WTC11 (cell line): ENCODE results near the gene P3H2. TPM values are rescaled to one million over a fixed set of nuclear protein-coding genes. Genes with fewer than 3 reads are reported as not detected.

Experiments
- ATAC-seq: fragments of 200-7000 bp; cut with Tn5 transposase; 2 replicates; pipeline ENCODE4 v1.10.0; 2021; ENCODE audit warnings: mild to moderate bottlenecking, moderate library complexity
- CTCF ChIA-PET: fragments of 300-600 bp; sonication (Branson Sonifier 250); formaldehyde crosslinking; loops from one replicate; lab custom pipeline; 2021; ENCODE audit warnings: antibody characterized with exemption; lab: Charles Lee
- POLR2A ChIA-PET: fragments of 350-600 bp; sonication (Branson Sonifier 250); formaldehyde crosslinking; loops from one replicate; lab custom pipeline; 2021; ENCODE audit warnings: antibody characterized with exemption; lab: Charles Lee
- DNase-seq: peaks from one replicate; pipeline ENCODE4 v3.0.0; 2021; ENCODE audit warnings: low spot score
- H3K27ac Mint-ChIP-seq: 2 replicates; pipeline ENCODE4 v1.8.0; 2021; ENCODE audit warnings: mixed read lengths
- H3K27me3 Mint-ChIP-seq: 2 replicates; pipeline ENCODE4 v1.8.0; 2021; ENCODE audit warnings: low read depth, mild to moderate bottlenecking, moderate library complexity, mixed read lengths
- H3K36me3 Mint-ChIP-seq: 2 replicates; pipeline ENCODE4 v1.8.0; 2021; ENCODE audit warnings: mixed read lengths
- H3K4me1 Mint-ChIP-seq: 2 replicates; pipeline ENCODE4 v1.8.0; 2022; ENCODE audit warnings: mixed read lengths
- H3K4me3 Mint-ChIP-seq: 2 replicates; pipeline ENCODE4 v1.8.0; 2021; ENCODE audit warnings: mild to moderate bottlenecking, moderate library complexity, mixed read lengths
- H3K9me3 Mint-ChIP-seq: 2 replicates; pipeline ENCODE4 v1.8.0; 2021; ENCODE audit warnings: mixed read lengths
- ELF4 ChIP-seq: sonication (generic); formaldehyde crosslinking; IDR thresholded peaks from 2 replicates; pipeline ENCODE4 v1.8.1; 2022; ENCODE audit warnings: low read depth, mild to moderate bottlenecking, moderate library complexity, missing genetic modification reagents
- FOXJ3 ChIP-seq: sonication (generic); formaldehyde crosslinking; IDR thresholded peaks from 2 replicates; pipeline ENCODE4 v1.9.0; 2021; ENCODE audit warnings: missing genetic modification reagents, mild to moderate bottlenecking, borderline replicate concordance
- GRHL2 ChIP-seq: fragments of 250-450 bp; sonication (Bioruptor Pico); IDR thresholded peaks from 2 replicates; pipeline ENCODE4 v1.8.0; 2022; ENCODE audit warnings: mild to moderate bottlenecking, moderate library complexity; ENCODE audit not compliant: insufficient replicate concordance, severe bottlenecking
- GTF2I ChIP-seq: fragments of 250-450 bp; sonication (Bioruptor Pico); conservative IDR thresholded peaks from 2 replicates; pipeline ENCODE4 v1.4.0; 2021; ENCODE audit warnings: mild to moderate bottlenecking
- NFATC4 ChIP-seq: fragments of 250-450 bp; sonication (Bioruptor Pico); IDR thresholded peaks from 2 replicates; pipeline ENCODE4 v1.9.0; 2021; ENCODE audit warnings: mild to moderate bottlenecking
- NR2C2 ChIP-seq: sonication (generic); formaldehyde crosslinking; IDR thresholded peaks from 2 replicates; pipeline ENCODE4 v1.8.0; 2022; ENCODE audit warnings: mild to moderate bottlenecking, missing genetic modification reagents
- RELA ChIP-seq: sonication (generic); formaldehyde crosslinking; IDR thresholded peaks from 2 replicates; pipeline ENCODE4 v1.8.1; 2022; ENCODE audit warnings: missing genetic modification reagents, mild to moderate bottlenecking, borderline replicate concordance
- TCF7 ChIP-seq: sonication (generic); formaldehyde crosslinking; IDR thresholded peaks from 2 replicates; pipeline ENCODE4 v1.8.0; 2022; ENCODE audit warnings: mild to moderate bottlenecking, low read depth, missing genetic modification reagents, moderate library complexity
- TP53 ChIP-seq: sonication (generic); formaldehyde crosslinking; IDR thresholded peaks from 2 replicates; pipeline ENCODE4 v1.8.1; 2023; ENCODE audit warnings: mild to moderate bottlenecking, missing genetic modification reagents
- ZNF219 ChIP-seq: sonication (generic); formaldehyde crosslinking; IDR thresholded peaks from 2 replicates; pipeline ENCODE4 v1.8.0; 2023; ENCODE audit warnings: missing genetic modification reagents, mild to moderate bottlenecking, borderline replicate concordance
- ZNF263 ChIP-seq: sonication (generic); formaldehyde crosslinking; IDR thresholded peaks from 2 replicates; pipeline ENCODE4 v1.8.1; 2022; ENCODE audit warnings: low read depth, mild to moderate bottlenecking, moderate library complexity, missing genetic modification reagents
- ZNF317 ChIP-seq: sonication (generic); formaldehyde crosslinking; IDR thresholded peaks from 2 replicates; pipeline ENCODE4 v1.8.1; 2023; ENCODE audit warnings: low read depth, mild to moderate bottlenecking, moderate library complexity, missing genetic modification reagents, borderline replicate concordance
- ZNF423 ChIP-seq: fragments of 250-450 bp; sonication (Bioruptor Pico); IDR thresholded peaks from 2 replicates; pipeline ENCODE4 v2.1.2; 2022; ENCODE audit warnings: mild to moderate bottlenecking, moderate library complexity
- total RNA-seq: library from RNA; stranded (reverse); gene quantifications from 3 replicates; pipeline ENCODE4 v1.2.3, GENCODE V29; 2021
- TF ChIP-seq, protein P1 (sequence below): sonication (generic); formaldehyde crosslinking; IDR thresholded peaks from 2 replicates; pipeline ENCODE4 v1.8.1; 2022; ENCODE audit warnings: low read depth, mild to moderate bottlenecking, moderate library complexity, missing genetic modification reagents, borderline replicate concordance
- TF ChIP-seq, protein P2 (sequence below): sonication (generic); formaldehyde crosslinking; IDR thresholded peaks from 2 replicates; pipeline ENCODE4 v1.8.0; 2022; ENCODE audit warnings: mild to moderate bottlenecking, missing genetic modification reagents
- TF ChIP-seq, protein P3 (sequence below): sonication (generic); formaldehyde crosslinking; IDR thresholded peaks from 2 replicates; pipeline ENCODE4 v1.8.1; 2023; ENCODE audit warnings: mild to moderate bottlenecking, missing genetic modification reagents
- TF ChIP-seq, protein P4 (sequence below): fragments of 250-450 bp; sonication (Bioruptor Pico); IDR thresholded peaks from 2 replicates; pipeline ENCODE4 v1.9.0; 2021; ENCODE audit warnings: mild to moderate bottlenecking

The P3H2 gene
- total RNA-seq, 1 experiment from 2014 or later = 29.4 TPM

DNA sequence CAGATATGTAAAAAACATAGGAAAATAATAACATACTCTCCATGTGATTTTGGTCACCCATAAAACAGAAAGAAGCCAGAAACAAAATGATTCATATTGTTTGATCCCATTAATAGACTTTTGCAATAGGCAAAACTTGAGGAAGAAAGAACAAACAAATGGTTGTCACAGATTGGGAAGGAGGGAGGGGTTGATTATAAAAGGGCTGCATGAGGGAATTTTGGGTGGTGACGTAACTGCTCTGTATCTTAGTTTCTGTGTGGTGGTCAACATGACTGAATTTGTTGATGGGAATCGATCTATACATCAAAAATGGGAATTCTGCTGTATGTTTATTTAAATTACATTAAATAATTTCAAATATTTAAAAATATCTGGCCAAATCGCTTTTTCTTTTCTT is 86.3 kb downstream of the P3H2 start:
- H3K27me3 Mint-ChIP-seq = no peaks in the 10 kb centered on the region
- peaks cover 61% of the 10 kb centered on the region for H3K4me1 Mint-ChIP-seq
- TF ChIP-seq TP53 (CRISPR knock-in tag) (no peak), ZNF263 (CRISPR knock-in tag) (no peak), NFATC4 (CRISPR knock-in tag) (no peak), FOXJ3 (no peak)
- no peak for ATAC-seq
- H3K36me3 Mint-ChIP-seq = no peaks in the 10 kb centered on the region
- H3K27ac Mint-ChIP-seq = no peak overlapping the region
- POLR2A ChIA-PET = no interaction called here
- peaks cover 4% of the 10 kb centered on the region; the same call in 1 of the 2 replicates for H3K9me3 Mint-ChIP-seq
- CTCF ChIA-PET = interaction anchor here (2.3 kb wide), 1 partner anchor 86 kb away, joined by 23 read pairs; the partner anchor contains the start of gene P3H2
- no peak for DNase-seq
- no peak overlapping the region for H3K4me3 Mint-ChIP-seq

DNA sequence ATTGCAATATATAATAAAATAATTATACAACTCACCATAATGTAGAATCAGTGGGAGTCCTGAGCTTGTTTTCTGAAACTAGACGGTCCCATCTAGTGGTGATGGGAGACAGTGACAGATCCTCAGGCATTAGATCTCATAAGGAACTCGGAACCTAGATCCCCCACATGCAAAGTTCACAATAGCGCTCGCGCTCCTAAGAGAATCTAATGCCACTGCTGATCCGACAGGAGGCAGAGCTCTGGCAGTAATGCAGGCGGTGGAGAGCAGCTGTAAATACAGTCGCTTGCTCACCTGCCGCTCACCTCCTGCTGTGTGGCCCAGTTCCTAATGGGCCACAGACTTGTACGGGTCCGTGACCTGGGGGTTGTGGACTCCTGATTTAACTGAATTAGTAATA is 87.8 kb downstream of the P3H2 start:
- ChIA-PET POLR2A (no interaction called here), CTCF (interaction anchor here (0.6 to 2.3 kb wide), 19 partner anchors 12 to 391 kb away, joined by 3 to 23 read pairs (median 4); partner anchors contain the start of genes CLDN1 and P3H2)
- Mint-ChIP-seq H3K27ac (peak overlapping the region; percentile 32; the same call in 1 of the 2 replicates), H3K9me3 (peaks cover 4% of the 10 kb centered on the region; the same call in 1 of the 2 replicates), H3K4me3 (no peak overlapping the region), H3K27me3 (no peaks in the 10 kb centered on the region), H3K36me3 (no peaks in the 10 kb centered on the region), H3K4me1 (peaks cover 58% of the 10 kb centered on the region)
- DNase-seq = peak; percentile 67
- ATAC-seq = peak; percentile 98
- no peak for TF ChIP-seq NR2C2 (CRISPR knock-in tag)
- peak; percentile 70; the same call in 1 of the 2 replicates for TF ChIP-seq ZNF423 (CRISPR knock-in tag)

DNA sequence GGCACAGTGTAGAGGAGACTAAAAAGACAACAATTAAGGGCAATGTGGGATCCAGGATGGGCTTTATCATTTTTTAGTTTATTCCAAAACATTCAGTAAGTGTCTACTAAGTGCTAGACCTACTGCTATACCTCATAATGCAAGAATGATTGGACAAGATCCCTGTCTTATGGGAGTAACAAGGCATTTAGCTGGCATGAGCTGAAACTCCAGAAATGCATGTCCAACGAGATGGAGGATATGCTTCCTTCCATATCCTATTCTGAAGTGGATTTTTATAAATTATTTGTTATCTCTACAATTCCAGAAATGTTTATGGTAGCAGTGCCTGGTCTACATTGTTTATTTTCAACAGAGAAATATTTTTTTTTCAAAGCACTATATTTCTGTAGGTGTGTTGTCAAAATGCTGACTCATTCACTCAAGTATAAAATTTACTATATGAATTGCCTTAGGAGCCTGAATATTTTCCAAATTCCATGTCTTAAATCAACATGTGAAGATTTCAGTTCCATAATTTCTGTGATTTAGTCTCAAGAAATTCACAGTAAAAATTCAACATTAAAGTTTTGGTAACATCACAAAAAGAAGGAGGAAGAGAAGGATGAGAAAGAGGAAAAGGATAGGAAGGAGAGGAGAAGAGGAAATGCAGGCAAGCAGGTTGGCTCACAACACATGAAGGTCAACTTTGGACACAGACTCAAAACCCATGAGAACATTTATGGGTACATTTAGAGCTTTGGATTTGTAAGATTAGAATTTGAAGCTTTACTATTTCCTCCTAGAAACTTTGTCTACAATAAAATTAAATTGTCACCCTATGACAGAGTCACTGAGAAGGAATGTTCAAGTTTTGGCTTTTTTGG is 88.6 kb downstream of the P3H2 start:
- TF ChIP-seq, protein P1, sequence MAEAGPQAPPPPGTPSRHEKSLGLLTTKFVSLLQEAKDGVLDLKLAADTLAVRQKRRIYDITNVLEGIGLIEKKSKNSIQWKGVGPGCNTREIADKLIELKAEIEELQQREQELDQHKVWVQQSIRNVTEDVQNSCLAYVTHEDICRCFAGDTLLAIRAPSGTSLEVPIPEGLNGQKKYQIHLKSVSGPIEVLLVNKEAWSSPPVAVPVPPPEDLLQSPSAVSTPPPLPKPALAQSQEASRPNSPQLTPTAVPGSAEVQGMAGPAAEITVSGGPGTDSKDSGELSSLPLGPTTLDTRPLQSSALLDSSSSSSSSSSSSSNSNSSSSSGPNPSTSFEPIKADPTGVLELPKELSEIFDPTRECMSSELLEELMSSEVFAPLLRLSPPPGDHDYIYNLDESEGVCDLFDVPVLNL = no peak
- TF ChIP-seq, protein P2, sequence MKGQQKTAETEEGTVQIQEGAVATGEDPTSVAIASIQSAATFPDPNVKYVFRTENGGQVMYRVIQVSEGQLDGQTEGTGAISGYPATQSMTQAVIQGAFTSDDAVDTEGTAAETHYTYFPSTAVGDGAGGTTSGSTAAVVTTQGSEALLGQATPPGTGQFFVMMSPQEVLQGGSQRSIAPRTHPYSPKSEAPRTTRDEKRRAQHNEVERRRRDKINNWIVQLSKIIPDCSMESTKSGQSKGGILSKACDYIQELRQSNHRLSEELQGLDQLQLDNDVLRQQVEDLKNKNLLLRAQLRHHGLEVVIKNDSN (CRISPR knock-in tag) = no peak
- TF ChIP-seq GTF2I (CRISPR knock-in tag) (no peak), RELA (CRISPR knock-in tag) (no peak), GRHL2 (CRISPR knock-in tag) (no peak), FOXJ3 (no peak), ELF4 (CRISPR knock-in tag) (no peak), TCF7 (CRISPR knock-in tag) (no peak), ZNF317 (CRISPR knock-in tag) (no peak), ZNF219 (CRISPR knock-in tag) (no peak)
- TF ChIP-seq, protein P3, sequence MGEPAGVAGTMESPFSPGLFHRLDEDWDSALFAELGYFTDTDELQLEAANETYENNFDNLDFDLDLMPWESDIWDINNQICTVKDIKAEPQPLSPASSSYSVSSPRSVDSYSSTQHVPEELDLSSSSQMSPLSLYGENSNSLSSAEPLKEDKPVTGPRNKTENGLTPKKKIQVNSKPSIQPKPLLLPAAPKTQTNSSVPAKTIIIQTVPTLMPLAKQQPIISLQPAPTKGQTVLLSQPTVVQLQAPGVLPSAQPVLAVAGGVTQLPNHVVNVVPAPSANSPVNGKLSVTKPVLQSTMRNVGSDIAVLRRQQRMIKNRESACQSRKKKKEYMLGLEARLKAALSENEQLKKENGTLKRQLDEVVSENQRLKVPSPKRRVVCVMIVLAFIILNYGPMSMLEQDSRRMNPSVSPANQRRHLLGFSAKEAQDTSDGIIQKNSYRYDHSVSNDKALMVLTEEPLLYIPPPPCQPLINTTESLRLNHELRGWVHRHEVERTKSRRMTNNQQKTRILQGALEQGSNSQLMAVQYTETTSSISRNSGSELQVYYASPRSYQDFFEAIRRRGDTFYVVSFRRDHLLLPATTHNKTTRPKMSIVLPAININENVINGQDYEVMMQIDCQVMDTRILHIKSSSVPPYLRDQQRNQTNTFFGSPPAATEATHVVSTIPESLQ (CRISPR knock-in tag) = no peak
- TF ChIP-seq, protein P4, sequence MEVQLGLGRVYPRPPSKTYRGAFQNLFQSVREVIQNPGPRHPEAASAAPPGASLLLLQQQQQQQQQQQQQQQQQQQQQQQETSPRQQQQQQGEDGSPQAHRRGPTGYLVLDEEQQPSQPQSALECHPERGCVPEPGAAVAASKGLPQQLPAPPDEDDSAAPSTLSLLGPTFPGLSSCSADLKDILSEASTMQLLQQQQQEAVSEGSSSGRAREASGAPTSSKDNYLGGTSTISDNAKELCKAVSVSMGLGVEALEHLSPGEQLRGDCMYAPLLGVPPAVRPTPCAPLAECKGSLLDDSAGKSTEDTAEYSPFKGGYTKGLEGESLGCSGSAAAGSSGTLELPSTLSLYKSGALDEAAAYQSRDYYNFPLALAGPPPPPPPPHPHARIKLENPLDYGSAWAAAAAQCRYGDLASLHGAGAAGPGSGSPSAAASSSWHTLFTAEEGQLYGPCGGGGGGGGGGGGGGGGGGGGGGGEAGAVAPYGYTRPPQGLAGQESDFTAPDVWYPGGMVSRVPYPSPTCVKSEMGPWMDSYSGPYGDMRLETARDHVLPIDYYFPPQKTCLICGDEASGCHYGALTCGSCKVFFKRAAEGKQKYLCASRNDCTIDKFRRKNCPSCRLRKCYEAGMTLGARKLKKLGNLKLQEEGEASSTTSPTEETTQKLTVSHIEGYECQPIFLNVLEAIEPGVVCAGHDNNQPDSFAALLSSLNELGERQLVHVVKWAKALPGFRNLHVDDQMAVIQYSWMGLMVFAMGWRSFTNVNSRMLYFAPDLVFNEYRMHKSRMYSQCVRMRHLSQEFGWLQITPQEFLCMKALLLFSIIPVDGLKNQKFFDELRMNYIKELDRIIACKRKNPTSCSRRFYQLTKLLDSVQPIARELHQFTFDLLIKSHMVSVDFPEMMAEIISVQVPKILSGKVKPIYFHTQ (CRISPR knock-in tag) = no peak
- peaks cover 4% of the 10 kb centered on the region; the same call in 1 of the 2 replicates for H3K9me3 Mint-ChIP-seq
- POLR2A ChIA-PET = no interaction called here
- peaks cover 56% of the 10 kb centered on the region for H3K4me1 Mint-ChIP-seq
- H3K27ac Mint-ChIP-seq = peak overlapping the region; percentile 98
- no peak overlapping the region for H3K4me3 Mint-ChIP-seq
- no peak for DNase-seq
- H3K36me3 Mint-ChIP-seq = no peaks in the 10 kb centered on the region
- CTCF ChIA-PET = interaction anchor here (0.6 to 2.3 kb wide), 13 partner anchors 12 to 392 kb away, joined by 3 to 23 read pairs (median 5); partner anchors contain the start of gene P3H2
- ATAC-seq = no peak
- no peaks in the 10 kb centered on the region for H3K27me3 Mint-ChIP-seq
